PC-9 (cell line): Measurements from ENCODE around the gene JARID2. TPM values are rescaled to one million over a fixed set of nuclear protein-coding genes. Genes with fewer than 3 reads are reported as not detected.

Experiments used
- BruUV-seq: library from RNA; stranded (reverse); fragments of 400-500 nt; replicated peaks from 2 replicates; lab custom pipeline; 2021; lab: Mats Ljungman, UMichigan
- CTCF ChIA-PET: fragments of 300-600 bp; sonication (Branson Sonifier 250); formaldehyde crosslinking; loops from one replicate; lab custom pipeline; 2022; ENCODE audit warnings: antibody characterized with exemption; lab: Charles Lee
- POLR2A ChIA-PET: fragments of 300-600 bp; sonication (Branson Sonifier 250); formaldehyde crosslinking; loops from one replicate; lab custom pipeline; 2022; ENCODE audit warnings: antibody characterized with exemption; ENCODE audit not compliant: unreplicated experiment; lab: Charles Lee
- DNase-seq, 2 experiments: peaks; one replicate each; pipeline versions ENCODE4 v3.0.0 to v3.0.0-alpha.2; 2015 to 2022; ENCODE audit warnings: mixed read lengths in 1 of 2
- H2AFZ ChIP-seq: fragments of 200-600 bp; sonication (generic); 2 replicates; pipeline ENCODE4 v1.8.1; 2017; ENCODE audit warnings: antibody characterized with exemption
- H3F3A ChIP-seq: fragments of 200-600 bp; sonication (generic); 2 replicates; pipeline ENCODE4 v1.8.1; 2017; ENCODE audit warnings: antibody characterized with exemption, mild to moderate bottlenecking, low read depth; ENCODE audit not compliant: insufficient read depth
- H3K27ac ChIP-seq: fragments of 200-600 bp; sonication (generic); 2 replicates; pipeline ENCODE4 v1.6.1; 2016; ENCODE audit warnings: mixed run types
- H3K27me3 ChIP-seq: fragments of 200-600 bp; sonication (generic); 2 replicates; pipeline ENCODE4 v1.6.1; 2016; ENCODE audit warnings: low read depth, mixed run types; ENCODE audit not compliant: insufficient read depth
- H3K36me3 ChIP-seq: fragments of 200-600 bp; sonication (generic); 2 replicates; pipeline ENCODE4 v1.6.1; 2016; ENCODE audit warnings: low read depth, mixed run types
- H3K4me1 ChIP-seq: fragments of 200-600 bp; sonication (generic); replicated peaks from 2 replicates; pipeline ENCODE4 v1.6.1; 2016; ENCODE audit warnings: mixed run types; ENCODE audit not compliant: insufficient read depth
- H3K4me2 ChIP-seq: fragments of 200-600 bp; sonication (generic); 2 replicates; pipeline ENCODE4 v1.6.1; 2017; ENCODE audit warnings: mixed run types
- H3K4me3 ChIP-seq: fragments of 200-600 bp; sonication (generic); 2 replicates; pipeline ENCODE4 v1.6.1; 2016; ENCODE audit warnings: mixed run types
- H3K79me2 ChIP-seq: fragments of 200-600 bp; sonication (generic); 2 replicates; pipeline ENCODE4 v1.6.1; 2017; ENCODE audit warnings: low read depth, mixed run types
- H3K9me2 ChIP-seq: fragments of 200-600 bp; sonication (generic); 2 replicates; pipeline ENCODE4 v1.8.1; 2017; ENCODE audit warnings: mild to moderate bottlenecking; ENCODE audit not compliant: insufficient read depth
- H3K9me3 ChIP-seq: fragments of 200-600 bp; sonication (generic); 2 replicates; pipeline ENCODE4 v1.8.1; 2016; ENCODE audit warnings: low read depth; ENCODE audit not compliant: insufficient read depth
- H4K20me1 ChIP-seq: fragments of 200-600 bp; sonication (generic); 2 replicates; pipeline ENCODE4 v1.8.1; 2017; ENCODE audit not compliant: insufficient read depth
- EZH2 ChIP-seq: fragments of 200-600 bp; sonication (generic); IDR thresholded peaks from 2 replicates; pipeline ENCODE4 v1.8.0; 2017; ENCODE audit warnings: antibody characterized with exemption, low read depth
- intact Hi-C: fragments of 100-400 bp; cut with micrococcal nuclease; formaldehyde crosslinking; loops from one replicate; pipeline ENCODE4 v1.10.0; 2022; ENCODE audit not compliant: unreplicated experiment
- total RNA-seq: library from RNA; stranded (reverse); gene quantifications from 2 replicates; pipeline ENCODE4 v1.2.3, GENCODE V29; 2021
- TF ChIP-seq, protein P1 (sequence below): fragments of 200-600 bp; sonication (generic); conservative IDR thresholded peaks from 2 replicates; pipeline ENCODE4 v1.6.1; 2017; ENCODE audit warnings: mixed run types, antibody characterized with exemption, mild to moderate bottlenecking, moderate library complexity

The JARID2 gene
- total RNA-seq, 1 experiment from 2014 or later = 35.0 TPM

DNA sequence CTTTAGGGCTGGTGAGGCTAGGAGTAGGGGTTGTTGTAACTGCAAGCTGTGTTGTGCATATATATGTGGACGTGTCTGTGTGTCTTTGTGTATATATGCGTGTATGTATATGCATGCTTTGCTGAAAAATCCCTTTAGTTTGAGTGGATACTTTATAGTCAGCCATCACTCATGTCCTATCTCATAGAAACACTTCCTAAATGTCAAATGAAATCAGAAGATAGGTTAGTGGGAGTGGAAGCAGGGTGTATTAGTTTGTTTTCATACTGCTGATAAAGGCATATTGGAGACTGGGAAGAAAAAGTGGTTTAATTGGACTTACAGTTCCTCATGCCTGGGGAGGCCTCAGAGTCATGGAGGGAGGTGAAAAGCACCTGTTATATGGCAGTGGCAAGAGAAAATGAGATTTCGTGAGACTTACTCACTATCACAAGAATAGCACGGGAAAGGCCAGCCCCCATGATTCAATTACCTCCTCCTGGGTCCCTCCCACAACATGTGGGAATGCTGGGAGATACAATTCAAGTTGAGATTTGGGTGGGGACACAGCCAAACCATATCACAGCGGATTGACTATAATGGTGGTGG, 131.1 kb downstream of the JARID2 start:
- Histone ChIP-seq H3K27ac (no peak overlapping the region), H3K4me3 (no peak overlapping the region), H3K79me2 (peaks cover 94% of the 10 kb centered on the region), H2AFZ (no peak overlapping the region), H3K36me3 (no peaks in the 10 kb centered on the region), H3F3A (peaks cover 7% of the 10 kb centered on the region; the same call in 1 of the 2 replicates), H3K4me2 (no peak overlapping the region), H3K27me3 (no peaks in the 10 kb centered on the region), H4K20me1 (peaks cover 32% of the 10 kb centered on the region), H3K4me1 (no peaks in the 10 kb centered on the region), H3K9me3 (no peaks in the 10 kb centered on the region), H3K9me2 (no peaks in the 10 kb centered on the region)
- ChIA-PET POLR2A (no interaction called here), CTCF (no interaction called here)
- TF ChIP-seq, protein P1, sequence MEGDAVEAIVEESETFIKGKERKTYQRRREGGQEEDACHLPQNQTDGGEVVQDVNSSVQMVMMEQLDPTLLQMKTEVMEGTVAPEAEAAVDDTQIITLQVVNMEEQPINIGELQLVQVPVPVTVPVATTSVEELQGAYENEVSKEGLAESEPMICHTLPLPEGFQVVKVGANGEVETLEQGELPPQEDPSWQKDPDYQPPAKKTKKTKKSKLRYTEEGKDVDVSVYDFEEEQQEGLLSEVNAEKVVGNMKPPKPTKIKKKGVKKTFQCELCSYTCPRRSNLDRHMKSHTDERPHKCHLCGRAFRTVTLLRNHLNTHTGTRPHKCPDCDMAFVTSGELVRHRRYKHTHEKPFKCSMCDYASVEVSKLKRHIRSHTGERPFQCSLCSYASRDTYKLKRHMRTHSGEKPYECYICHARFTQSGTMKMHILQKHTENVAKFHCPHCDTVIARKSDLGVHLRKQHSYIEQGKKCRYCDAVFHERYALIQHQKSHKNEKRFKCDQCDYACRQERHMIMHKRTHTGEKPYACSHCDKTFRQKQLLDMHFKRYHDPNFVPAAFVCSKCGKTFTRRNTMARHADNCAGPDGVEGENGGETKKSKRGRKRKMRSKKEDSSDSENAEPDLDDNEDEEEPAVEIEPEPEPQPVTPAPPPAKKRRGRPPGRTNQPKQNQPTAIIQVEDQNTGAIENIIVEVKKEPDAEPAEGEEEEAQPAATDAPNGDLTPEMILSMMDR = no peak
- TF ChIP-seq EZH2 = no peak
- intact Hi-C loops = no loop called here
- no TSS peak for BruUV-seq
- DNase-seq = no peak

DNA sequence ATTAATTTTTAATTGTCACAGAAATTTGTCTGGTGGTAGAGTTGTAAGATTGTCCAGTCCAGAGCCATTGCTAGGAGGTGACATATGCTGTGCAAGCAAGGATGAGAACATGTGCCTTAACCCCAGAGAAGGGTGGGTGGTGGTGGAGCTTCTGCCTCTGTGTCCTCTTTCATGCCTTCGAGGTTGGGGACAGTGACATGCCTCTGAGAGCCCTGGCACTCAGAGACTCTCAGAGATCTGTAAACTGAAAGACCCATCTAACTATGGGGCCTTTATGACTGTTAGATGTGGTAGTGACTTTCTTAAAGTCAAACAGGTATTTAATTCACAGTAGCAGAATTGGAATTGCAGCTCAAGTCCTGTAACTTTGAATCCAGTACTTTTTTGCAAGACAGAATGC, 132.4 kb downstream of the JARID2 start:
- no peaks in the 10 kb centered on the region for H3K4me1 ChIP-seq
- BruUV-seq = no TSS peak
- no peaks in the 10 kb centered on the region for H3K9me3 ChIP-seq
- no peak overlapping the region for H3K4me3 ChIP-seq
- ChIA-PET POLR2A (no interaction called here), CTCF (no interaction called here)
- H4K20me1 ChIP-seq = peaks cover 26% of the 10 kb centered on the region
- no peaks in the 10 kb centered on the region for H3K36me3 ChIP-seq
- H3K9me2 ChIP-seq = no peaks in the 10 kb centered on the region
- no peaks in the 10 kb centered on the region for H3K27me3 ChIP-seq
- H3F3A ChIP-seq = peaks cover 7% of the 10 kb centered on the region; the same call in 1 of the 2 replicates
- TF ChIP-seq EZH2 = no peak
- TF ChIP-seq, protein P1 = no peak
- H3K79me2 ChIP-seq = peaks cover 94% of the 10 kb centered on the region
- intact Hi-C loops = no loop called here
- no peak overlapping the region for H2AFZ ChIP-seq
- no peak overlapping the region for H3K4me2 ChIP-seq
- no peak for DNase-seq
- H3K27ac ChIP-seq = no peak overlapping the region

DNA sequence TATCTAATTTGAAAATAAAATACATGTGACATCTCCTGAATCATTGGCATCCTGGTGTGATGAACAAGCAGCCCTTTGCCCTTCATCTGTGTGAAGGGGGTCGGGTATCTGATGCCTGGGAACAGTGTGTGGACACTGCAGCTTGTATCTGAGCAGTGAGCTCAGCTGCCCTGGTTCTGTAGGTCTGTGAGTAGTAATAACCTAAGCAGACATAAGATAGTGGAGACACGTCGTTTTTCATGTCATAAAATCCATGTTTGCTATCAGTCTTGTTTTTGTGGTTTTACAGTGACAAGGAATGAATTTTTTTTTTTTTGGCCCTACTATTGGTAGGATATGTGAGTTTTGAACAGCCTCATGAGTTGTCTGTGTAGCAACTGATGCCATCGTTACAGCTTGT, 133.0 kb downstream of the JARID2 start:
- DNase-seq = no peak
- CTCF ChIA-PET = no interaction called here
- H3K4me2 ChIP-seq = no peak overlapping the region
- H2AFZ ChIP-seq = no peak overlapping the region
- no peak for TF ChIP-seq EZH2
- TF ChIP-seq, protein P1 = no peak
- no peaks in the 10 kb centered on the region for H3K27me3 ChIP-seq
- no peaks in the 10 kb centered on the region for H3K9me2 ChIP-seq
- H3K4me1 ChIP-seq = no peaks in the 10 kb centered on the region
- no peak overlapping the region for H3K27ac ChIP-seq
- peaks cover 94% of the 10 kb centered on the region for H3K79me2 ChIP-seq
- no peak overlapping the region for H3K4me3 ChIP-seq
- H3K9me3 ChIP-seq = no peaks in the 10 kb centered on the region
- no peaks in the 10 kb centered on the region for H3K36me3 ChIP-seq
- H3F3A ChIP-seq = peaks cover 7% of the 10 kb centered on the region; the same call in 1 of the 2 replicates
- H4K20me1 ChIP-seq = peaks cover 22% of the 10 kb centered on the region
- POLR2A ChIA-PET = no interaction called here
- no TSS peak for BruUV-seq
- intact Hi-C loops = no loop called here
